Kidney capillary endothelial cell (primary cell): ENCODE measurements around the gene PCSK6.
A peak's percentile ranks its signal among the peaks of the same experiment; 100 is the strongest.

Experiments used
- DNase-seq: peaks from one replicate; pipeline ENCODE4 v3.0.0-alpha.2; 2018; ENCODE audit warnings: low spot score

Gene PCSK6

DNA sequence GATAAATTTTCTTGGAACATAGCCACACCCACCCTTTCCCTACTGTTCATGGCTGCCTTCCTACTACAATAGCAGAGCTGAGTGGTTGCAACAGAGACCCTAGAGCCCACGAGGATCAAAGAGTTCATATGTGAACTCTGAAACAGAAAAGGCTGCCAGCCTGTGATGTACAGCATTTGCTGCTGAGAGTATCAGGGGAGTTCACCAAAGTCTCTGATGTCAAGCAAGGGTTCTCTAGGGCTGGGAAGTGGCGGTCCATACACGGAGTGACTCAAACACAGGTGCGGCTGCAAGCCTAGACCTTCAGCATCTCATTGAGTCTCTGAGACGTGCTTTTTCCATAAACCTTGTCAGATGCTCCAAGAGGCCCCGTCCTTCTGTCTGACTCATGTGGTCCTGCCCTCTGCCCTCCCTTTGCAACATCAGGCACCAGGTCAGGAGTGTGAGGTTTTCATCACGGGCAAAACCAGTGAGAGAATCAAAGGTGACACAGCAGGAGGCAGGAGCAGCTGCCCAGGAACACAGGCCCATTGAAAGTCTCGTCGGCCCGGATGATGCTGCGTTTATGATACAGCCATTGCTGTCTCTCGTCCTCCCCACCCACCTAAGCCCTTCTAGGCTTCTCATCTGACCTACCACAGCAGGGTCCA, 42.9 kb downstream of the PCSK6 start:
- DNase-seq, result peak; percentile 37

DNA sequence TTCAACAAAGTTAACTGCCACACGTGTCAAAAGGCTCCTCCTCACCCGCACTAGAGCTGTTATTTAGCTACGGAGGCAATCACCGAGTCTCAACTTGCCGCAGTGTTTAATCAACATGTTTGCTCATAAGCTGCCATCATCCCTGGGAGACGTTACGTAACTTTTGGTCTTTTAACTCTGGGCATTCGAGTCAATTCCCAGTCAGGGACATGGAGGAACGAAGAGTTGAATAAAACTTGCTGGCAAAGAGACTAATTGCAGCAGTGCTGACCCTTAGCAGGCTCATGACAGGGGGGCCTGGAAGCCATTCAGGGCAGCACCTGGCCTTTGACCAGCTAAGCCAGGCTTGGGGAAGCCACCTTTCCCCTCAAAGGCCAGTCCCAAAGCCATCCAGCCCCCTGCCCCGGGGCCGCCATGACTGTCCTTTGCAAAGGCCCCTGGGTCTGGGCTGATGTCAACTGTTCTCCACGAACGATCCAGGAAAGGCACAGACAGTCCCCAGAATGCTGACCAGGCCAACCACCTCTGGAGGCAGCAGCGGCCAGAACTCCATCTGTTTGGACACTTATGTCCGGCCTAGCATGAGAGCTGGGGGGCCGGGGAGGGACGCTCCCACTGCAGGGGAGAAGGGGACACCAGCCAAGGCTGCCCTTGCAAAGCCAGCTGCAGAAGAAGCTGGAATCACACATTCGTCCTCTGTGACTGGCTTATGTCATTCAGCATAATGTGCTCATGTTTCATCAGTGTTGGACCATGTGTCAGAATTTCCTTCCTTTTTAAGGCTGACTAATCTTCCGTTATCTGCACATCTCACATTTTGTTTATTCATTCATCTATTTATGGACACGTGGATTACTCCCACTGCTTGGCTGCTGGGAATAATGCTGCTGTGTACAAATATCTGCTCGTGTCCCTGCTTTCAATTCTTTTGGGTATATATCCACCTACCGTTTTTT, 43.7 kb downstream of the PCSK6 start:
- DNase-seq, result peak; percentile 87

DNA sequence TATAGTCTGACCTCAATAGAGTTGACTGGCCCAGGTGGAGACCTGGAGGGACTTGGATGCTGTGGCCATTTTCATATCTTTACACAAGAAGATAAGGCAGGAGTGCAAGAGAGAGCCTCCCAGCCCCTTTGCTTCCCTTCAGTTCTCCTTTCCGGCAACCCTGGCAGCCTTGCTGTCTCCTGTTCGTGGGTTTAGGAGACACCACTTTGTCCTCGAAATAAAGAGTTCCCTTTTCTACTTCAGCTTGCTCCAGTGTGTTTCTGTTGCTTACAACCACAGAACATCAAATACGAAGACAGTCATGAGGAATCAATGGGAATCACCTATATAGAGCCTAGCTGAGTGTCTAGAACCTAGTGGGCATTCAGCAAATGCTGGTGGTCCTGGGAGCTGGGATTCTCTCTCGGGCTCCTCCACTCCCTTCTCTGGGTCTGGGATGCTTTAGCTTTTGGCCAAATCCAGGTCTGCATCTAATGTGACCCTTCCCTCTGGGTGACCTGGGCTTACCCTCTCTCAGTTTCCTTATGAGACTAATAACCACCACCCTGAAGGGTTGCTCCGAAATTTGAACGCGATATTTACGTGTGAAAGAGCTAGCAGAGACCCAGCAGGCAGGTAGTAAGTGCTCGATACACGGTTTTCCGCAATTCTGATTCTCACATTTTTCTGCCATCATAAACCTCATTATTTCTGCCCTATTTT, 44.5 kb downstream of the PCSK6 start:
- DNase-seq, result no peak

DNA sequence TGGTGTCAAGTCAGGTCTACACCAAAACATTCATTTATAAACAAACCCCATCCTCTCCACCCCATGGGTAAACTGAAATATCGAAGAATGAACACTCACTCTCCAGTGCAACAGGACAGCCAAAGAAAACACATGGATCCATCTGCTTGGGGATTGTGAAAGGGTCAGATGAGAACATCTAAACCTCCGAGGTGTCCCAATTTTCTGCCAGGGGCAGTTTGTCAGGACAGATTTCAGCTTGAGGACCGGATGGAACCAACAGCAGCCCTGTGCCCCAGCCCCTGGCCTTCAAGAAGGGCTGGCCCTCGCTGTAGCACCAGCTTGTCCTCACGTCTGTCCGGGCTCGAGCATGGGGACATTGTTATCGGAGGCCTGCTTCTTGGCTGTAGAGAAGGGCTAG, 45.5 kb downstream of the PCSK6 start:
- DNase-seq, result no peak

DNA sequence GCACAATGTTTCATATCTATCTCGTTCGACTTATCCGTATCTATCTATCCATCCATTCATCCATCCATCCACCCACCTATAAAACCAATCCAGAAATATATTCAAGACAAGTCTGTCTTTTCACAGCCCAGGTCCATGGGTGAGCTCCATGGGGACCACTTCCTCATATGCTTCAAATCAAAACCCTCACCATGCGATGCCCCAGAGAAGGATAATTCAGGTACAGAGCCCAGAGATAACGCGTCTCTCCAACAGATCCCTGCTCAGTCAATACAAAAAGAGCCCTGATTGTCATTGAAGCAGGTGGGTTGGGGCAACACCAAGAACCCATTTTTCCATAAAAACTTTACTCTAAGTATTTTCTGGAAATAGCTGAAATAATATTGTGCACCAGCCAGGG, 47.2 kb downstream of the PCSK6 start:
- no peak for DNase-seq

DNA sequence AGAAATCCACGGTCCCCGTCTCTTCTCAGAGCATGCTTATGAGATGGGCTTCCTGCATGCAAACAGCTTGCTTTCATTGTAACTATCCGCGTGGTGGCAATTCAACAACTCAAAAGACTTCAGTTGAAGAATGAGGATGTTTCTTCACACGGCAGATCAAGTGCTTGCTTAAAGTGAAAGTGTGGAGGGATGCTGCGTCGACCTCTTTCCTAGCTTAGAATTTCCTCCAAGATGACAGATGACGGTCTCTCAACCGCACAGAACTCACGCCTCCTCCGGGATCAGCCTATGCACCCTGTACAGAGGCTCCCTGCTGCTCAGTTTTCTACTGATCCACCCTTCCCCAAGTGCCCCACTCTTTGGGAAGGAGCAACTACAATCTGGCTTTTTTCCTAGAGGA, 47.8 kb downstream of the PCSK6 start:
- no peak for DNase-seq

DNA sequence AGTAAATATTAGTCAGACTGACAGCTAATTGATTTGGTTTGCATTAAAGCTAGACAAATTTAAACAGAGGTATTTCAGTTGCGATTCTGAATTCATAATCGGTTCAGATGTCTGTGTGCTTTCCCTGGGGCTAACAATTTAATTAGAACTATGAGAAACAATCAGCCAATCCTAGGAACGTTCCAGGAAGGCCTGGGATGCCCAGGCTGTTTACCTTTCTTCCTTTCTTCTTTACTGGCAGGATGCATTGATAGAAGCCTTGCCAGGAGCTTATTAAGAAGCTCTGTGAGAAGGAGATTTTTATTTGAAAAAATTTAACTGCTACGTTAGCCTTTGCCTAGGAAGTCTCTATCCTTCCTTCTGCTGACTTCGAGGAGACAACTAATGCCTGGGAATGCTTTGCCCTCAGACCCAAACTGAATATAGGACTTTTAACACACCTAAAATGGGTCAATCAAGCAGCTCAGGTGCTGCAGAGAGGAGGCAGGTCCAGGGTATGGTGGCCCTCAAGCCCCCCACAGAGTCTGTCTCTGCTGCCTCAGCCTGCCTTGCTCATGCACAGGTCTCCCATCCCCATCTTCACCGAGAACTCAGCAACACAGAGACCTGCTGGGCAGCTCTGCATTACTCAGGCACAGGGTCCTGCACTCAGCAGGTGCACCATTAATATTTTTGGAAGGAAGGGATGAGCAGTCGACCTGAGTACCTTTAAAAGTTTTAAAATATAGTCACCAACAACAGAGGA, 48.5 kb downstream of the PCSK6 start:
- no peak for DNase-seq

DNA sequence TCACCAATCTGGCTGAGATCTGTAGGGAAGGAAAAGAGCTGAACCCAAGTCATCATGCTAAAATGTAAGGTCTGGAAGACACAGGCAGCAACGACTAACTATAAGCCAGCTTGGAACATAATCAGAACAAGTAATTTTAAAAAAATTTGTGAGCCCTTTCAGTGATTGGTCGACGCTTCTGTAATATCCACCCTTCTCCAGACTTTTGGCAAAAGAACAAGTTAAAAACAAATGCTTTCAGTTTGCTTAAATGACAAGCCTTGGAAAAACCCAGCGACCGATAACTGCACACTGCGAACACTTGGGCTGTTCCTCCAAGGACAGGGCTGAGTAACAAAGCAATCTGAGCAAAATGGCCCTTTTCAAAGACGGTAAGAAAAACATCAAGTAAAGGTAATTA, 49.6 kb downstream of the PCSK6 start:
- no peak for DNase-seq

DNA sequence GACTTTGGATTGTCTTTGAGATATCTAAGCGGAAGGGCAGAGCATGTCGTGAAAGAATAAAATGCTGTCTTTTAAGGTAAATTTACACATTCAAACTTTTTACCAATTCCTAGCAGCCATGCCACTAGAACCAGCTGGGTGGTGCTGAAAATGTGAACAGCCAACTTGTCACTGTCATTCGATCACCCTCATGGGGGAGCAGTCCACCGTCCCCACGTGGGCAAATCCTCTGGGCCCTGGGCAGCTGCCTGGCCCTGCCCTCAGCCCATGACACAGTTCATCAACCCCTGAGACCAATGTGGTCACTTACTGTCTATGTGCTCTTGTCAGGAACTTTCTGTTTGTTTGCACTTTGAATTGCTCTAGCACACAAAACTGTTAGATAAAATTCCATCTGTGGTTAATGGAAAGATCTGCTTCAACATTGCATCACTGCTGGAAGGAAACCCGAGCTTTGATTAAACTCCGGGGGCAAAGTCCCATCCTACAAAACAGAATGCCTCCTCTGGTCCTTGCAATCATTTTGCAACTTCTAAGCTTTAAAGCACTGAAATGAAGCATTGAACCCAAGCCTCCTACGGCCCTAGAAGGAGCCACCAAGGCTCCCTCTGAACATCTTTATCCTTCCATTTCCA, 50.1 kb downstream of the PCSK6 start:
- no peak for DNase-seq

DNA sequence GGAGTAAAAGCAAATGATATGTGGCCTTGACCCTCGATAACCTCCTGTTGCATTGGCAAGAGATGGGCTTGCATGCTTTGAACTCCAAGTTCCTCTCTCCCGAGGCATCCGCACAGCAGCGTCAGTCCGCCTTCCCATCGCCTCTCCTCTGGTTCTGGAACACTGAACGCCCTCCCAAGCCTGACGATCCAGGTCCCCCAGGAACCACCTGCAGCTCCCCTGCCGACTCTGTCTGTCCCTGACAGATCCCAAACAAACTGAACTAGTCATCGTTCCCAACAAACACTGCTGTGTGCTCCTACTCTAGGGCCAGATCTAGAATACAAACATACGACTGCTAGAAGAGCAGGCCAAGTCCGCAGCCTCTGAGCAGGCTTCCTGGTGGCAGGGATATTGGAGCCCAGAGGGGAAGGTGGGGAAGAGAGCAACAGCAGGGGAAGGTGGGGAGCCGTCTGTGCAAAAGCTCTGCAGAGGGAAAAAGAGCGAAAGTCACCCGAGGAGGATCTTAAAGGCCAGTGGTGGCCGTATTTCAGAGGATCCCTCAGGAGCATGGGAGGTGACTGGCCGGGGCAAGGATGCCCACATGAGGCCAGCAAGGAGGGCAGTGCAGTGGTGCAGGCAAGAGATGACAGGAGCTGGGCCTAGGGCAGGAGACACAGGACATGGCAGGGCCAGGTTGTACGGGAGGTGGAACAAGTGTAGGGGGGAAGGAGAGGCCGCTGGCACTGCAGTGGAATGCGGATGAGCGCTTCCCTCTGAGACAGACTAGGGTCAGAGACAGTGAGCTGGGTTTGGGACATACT, 50.8 kb downstream of the PCSK6 start:
- no peak for DNase-seq

DNA sequence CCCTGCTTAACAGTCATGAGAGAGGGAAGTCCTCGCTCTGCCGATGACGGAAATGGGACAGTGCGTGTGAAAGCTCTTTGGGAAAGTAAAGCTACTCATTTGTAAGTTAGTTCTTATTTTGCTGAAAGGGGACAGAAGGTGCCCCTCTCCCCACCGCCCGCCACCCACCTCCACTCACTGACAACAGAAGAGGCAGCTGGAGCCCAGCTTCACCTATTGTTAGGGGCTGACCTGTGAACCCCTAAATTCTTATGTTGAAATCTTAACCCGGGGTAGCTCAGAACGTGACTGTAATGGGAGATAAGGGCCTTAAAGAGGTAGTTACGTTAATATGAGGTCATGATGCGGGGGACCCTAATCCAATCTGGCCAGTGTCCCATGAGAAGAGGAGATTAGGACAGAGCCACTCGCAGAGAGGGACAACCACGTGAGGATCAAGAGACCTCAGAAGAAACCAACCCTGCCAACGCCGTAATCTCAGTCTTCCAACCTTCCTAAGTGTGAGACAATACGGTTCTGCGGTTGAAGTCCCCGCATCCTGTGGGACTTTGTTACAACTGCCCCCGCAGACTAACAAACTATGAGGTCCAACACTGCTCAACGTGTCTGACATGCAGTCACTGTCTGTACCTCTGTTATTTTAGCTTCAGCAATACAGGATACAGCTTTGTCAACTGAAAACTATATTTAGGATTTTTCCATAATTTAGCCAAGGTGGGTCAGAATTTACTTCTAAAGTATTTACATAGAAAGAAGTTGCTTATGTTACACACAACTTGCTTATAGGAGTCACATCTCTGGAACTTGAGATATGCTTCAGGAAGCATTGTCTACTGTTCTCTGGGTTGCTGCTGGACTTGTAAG, 51.7 kb downstream of the PCSK6 start:
- DNase-seq, result no peak

DNA sequence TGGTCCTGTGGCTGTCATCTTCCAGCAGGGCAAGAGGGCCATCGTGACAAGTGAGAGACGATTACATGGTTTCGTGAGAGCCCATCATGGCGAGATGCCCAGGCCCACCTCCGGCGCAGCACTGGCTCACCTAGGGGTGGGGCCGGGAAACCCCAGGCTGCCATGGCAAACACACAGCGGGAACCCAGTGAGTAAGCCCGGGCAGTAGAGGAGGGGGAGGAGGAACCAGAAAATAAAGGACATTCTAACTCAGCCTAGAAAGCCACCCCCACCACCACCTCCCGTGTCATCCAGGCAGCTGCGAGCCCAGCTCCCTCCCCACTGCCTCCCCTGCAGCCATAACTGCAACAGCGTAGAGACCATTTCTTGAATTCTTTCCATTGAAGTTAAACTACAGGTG, 52.3 kb downstream of the PCSK6 start:
- no peak for DNase-seq

DNA sequence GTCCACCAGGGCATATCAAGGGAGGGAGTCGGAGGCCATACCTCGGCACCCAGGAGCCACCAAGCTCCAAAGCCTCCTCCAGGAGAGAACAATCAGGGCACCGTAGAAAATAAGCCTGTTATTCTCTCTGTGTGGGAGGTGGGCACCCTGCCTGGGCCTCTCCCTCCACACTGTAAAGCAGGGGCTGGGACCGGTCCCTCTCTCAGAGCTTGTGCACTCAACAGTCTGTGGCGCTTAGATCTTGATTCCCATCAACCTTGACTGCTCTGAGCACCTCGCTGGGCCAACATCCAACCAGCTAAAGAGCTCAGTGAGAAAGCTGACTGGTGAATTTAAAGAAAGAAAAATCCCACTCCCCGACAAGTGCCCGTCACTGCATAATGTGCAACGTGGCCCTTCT, 53.0 kb downstream of the PCSK6 start:
- DNase-seq, result no peak

DNA sequence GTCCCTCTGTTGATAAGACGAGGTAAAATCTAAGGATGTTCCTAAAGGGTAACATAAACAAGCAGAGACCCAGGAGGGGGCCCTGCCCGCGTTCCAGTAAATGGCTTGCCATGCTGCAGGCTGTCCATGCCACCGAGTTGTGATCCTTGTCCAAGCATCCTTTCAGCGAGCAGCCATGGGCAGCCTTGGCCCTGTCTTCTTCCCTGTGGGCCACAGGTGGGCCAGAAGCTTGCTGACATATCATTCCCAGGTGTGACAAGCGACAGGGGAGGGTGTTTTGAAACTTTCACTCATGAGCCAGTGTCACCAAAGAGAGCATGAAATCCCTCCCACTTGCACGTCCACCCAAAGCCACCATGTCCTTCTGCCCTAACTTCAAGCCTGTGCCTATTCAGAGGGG, 53.7 kb downstream of the PCSK6 start:
- DNase-seq, result no peak

DNA sequence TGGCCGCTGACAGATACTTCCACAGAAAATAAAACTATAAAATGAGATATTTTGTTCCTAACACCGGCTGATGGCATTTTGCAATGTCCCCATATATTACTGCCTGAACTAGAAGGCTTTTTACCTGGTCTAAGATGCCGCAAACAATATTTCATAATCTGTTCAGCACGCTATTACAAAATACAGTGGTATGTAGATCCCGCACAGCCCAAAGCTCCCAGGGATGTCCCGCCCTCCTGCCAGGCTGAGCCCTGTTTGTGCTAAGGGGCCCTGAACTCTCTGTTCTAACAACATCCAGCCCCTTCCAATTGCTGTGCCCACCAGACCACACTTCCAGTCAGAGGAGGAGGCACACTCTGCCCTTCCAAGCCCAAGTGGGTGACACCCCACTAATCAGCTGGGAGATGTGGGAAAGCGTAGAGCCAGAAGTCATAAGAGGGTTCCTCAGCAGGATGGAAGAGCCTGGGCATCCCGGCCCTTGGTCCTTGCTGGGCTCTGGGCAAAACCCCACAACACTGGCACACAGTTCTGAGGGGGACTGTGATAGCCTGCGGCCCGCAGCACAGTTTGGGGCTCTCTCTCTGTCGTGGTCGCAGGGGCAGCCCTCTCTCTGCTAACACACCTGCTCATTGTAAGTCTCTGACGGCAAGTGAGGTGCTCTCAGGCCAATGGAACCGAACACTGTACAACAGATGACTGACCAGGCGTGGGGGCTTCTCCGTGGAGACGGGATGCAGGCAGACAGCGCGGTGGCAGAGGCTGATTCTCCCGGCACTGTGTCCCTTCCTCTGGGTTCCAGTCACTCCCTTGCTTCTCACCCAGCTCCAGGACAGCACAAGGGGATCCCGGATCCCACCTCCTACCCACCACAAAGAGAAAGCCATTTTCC, 55.2 kb downstream of the PCSK6 start:
- no peak for DNase-seq

DNA sequence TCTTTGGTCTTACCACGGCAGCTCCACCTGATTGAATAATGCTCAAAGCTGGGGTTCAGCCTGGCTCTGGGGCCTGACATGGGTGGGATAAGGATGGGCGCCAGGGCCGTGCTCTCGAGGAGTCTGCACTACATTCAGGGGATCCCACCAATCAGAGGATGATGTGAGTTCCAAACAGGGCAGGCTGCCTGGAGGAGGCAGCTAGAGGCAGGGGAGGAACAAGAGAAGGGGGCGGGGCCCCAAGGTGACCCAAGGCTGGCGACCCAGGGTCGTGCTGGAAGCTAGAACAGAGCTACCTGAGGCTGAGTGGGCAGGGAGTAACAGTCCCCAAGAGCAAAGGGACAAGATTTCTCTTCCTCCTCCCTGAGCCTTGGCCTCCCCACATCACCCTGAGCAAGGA, 56.1 kb downstream of the PCSK6 start:
- no peak for DNase-seq

DNA sequence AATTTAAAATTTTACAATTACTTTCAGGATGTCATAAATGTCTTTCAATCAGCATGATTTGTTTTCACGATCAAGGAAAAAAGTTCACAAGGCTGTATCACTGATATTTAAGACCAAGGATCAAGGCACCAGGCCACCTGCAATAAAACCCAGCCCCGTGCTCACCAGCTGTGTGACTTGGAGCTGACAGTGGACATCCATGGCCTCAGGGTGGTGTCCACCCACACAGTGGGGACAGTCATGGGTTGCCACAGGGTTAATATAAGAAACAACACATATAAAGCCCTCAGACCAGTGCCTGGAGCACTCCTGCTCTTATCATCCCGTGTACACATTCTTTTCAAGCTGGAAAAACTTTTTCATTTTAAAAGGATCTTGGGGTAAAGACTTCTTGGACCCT, 56.5 kb downstream of the PCSK6 start:
- DNase-seq, result no peak

DNA sequence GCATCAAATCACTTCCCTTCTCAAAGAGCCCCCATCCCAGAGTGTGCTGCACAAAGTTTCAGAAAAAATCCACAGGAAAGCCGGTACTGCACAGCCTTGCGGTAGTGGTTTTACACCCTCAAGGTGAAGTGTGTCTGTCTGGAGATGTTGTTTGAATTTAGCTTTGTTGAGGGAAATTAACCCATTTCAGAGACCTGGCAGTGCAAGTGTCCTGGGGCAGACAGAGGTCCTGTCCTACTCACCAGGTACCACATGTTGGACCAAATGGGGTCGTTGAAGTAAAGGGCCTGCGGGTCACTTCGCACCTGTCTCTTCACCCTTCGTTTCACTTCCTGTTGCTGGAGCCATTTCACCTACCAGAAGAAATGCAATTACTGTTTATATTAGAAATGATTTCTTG, 57.8 kb downstream of the PCSK6 start:
- DNase-seq, result no peak

DNA sequence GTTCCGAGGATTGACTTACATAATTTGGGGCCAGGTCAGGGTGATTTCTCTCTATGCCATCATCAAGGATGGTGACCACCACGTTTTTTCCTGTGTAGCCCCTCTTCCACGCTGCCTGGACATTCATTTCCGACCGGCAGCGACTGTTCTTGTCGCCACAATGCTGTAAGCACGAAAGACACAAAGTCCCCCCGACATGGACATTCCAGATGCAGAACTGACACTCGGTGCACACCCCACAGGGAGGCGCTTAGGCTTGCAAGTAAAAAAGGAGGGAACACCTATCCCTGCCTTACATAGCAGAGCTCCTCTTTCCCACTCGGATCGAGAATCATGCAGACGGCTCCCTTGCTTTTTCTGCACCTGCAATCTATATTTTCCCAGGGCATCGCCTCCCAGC, 58.2 kb downstream of the PCSK6 start:
- DNase-seq, result no peak
